Choroid plexus epithelial cell (primary cell): ENCODE results near the gene SUMO2.

Source experiments
- DNase-seq: peaks from one replicate; pipeline ENCODE4 v3.0.0-alpha.2; 2010; ENCODE audit warnings: low read depth
- H3K4me3 ChIP-seq: 2 replicates; pipeline ENCODE4 v1.5.1; 2011; ENCODE audit warnings: low read depth, mild to moderate bottlenecking, control low read depth, low read length, moderate library complexity
- CTCF ChIP-seq: conservative IDR thresholded peaks from 2 replicates; pipeline ENCODE4 v1.5.1; 2011; ENCODE audit warnings: low read depth, mild to moderate bottlenecking, control low read depth, inconsistent platforms, low read length, moderate library complexity

Gene SUMO2

GRCh38 chr17:75205037-75205792 lies 22.5 kb upstream of the SUMO2 start, which contains the start of gene NUP85:
TSS of gene NUP85 (plus strand) at chr17:75205679. CDS start at chr17:75205762, 83 bp downstream.
- H3K4me3 ChIP-seq, result peak within 1 kb of the TSS; percentile 70
- peak; percentile 93 for DNase-seq
- TF ChIP-seq CTCF, result no peak

DNA sequence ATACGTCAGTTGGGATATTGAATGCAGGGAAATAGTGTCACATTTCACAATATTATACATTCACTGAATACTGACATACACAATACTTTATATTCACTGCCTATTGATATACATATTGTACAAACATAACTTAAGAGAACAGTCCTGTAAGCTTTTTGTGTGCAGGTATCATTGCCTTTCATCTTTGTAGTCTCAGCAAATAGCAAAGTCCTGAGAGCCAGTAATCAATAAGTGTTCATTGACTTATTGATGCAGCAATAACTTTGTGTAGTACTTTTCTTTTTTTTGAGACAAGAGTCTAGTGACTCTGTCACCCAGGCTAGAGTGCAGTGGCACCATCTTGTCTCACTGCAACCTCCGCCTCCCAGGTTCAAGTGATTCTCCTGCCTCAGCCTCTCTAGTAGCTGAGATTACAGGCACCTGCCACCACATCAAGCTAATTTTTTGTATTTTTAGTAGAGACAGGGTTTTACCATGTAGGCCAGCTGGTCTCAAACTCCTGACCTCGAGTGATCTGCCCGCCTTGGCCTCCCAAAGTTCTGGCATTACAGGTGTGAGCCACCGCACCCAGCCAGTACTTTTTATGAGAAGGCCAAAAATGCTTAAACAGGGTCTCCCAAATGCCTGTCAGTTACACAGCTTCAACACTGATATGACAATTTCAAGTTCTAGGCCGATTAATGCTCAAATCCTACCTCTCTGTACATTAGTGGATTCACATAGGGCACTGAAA lies 17.3 kb upstream of the SUMO2 start:
- no peak overlapping the region for H3K4me3 ChIP-seq
- no peak for DNase-seq
- TF ChIP-seq CTCF, result no peak

- no peak for TF ChIP-seq CTCF
- no peak for DNase-seq
- no peak overlapping the region for H3K4me3 ChIP-seq
These were observed 12.1 kb upstream of the SUMO2 start for GRCh38 chr17:75194879-75195278.

DNA sequence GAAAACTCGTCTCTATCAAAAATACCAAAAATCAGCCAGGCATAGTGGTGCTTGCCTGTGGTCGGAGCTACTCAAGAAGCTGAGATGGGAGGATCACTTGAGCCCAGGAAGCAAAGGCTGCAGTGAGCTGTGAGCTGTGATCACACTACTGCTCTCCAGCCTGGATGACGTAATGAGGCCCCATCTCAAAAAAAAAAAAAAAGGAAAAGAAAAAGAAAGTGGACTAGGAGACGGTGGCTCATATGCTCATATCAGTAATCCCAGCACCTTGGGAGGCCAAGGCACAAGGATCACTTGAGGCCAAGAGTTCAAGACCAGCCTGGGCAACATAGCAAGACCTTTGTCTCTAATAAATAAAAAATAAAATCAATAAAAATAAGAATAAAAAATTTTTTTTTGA lies 8.8 kb upstream of the SUMO2 start:
- no peak for TF ChIP-seq CTCF
- DNase-seq, result peak; percentile 53
- no peak overlapping the region for H3K4me3 ChIP-seq

DNA sequence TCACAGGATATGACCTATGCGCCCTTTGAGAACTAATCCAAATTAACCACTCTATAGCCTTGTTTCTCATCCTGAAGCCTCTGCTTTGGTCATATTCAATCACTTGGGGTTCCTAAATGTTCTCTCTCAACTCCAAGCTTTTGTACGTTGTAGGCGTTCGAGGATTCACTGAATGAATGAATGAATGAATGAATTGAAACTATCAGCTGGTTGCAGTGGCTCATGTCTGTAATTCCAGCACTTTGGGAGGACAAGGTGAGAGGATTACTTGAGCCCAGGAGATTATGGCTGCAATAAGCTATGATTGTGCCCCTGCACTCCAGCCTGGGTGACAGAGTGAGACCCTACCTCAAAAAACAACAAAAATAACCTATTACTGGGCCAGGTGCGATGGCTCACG lies 5.9 kb upstream of the SUMO2 start:
- H3K4me3 ChIP-seq, result no peak overlapping the region
- TF ChIP-seq CTCF, result no peak
- DNase-seq, result no peak

GRCh38 chr17:75183999-75184884 lies 1.5 kb upstream of the SUMO2 start:
- no peak for TF ChIP-seq CTCF
- H3K4me3 ChIP-seq, result no peak overlapping the region

More at GRCh38 chr17:75183999-75184884, 1.5 kb upstream of the SUMO2 start:
- no peak for DNase-seq
